HEK293 (cell line): ENCODE data around the gene DGCR8.

Experiments used
- HOXA7 ChIP-seq: sonication (generic); formaldehyde crosslinking; IDR thresholded peaks from 2 replicates; pipeline ENCODE4 v1.8.1; 2022; ENCODE audit warnings: missing genetic modification reagents, borderline replicate concordance
- PRDM2 ChIP-seq: fragments of 450-650 bp; formaldehyde crosslinking; IDR thresholded peaks from 2 replicates; pipeline ENCODE4 v1.5.1; 2016; ENCODE audit warnings: missing biosample characterization, missing genetic modification characterization, borderline replicate concordance
- RBAK ChIP-seq: fragments of 450-650 bp; formaldehyde crosslinking; IDR thresholded peaks from 2 replicates; pipeline ENCODE4 v1.5.1; 2016; ENCODE audit warnings: missing biosample characterization, missing genetic modification characterization
- SALL2 ChIP-seq: fragments of 450-650 bp; formaldehyde crosslinking; IDR thresholded peaks from 2 replicates; pipeline ENCODE4 v1.5.0; 2017; ENCODE audit warnings: missing biosample characterization, mild to moderate bottlenecking, missing genetic modification characterization, borderline replicate concordance
- SP7 ChIP-seq: fragments of 450-650 bp; formaldehyde crosslinking; IDR thresholded peaks from 2 replicates; pipeline ENCODE4 v1.5.1; 2016; ENCODE audit warnings: missing biosample characterization, missing genetic modification characterization
- YY2 ChIP-seq: fragments of 450-650 bp; formaldehyde crosslinking; IDR thresholded peaks from 2 replicates; pipeline ENCODE4 v1.5.1; 2016; ENCODE audit warnings: missing biosample characterization, missing genetic modification characterization
- ZBTB10 ChIP-seq: fragments of 450-650 bp; formaldehyde crosslinking; IDR thresholded peaks from 2 replicates; pipeline ENCODE4 v1.5.1; 2016; ENCODE audit warnings: missing biosample characterization, missing genetic modification characterization
- ZBTB44 ChIP-seq: fragments of 450-650 bp; IDR thresholded peaks from 2 replicates; pipeline ENCODE4 v1.5.1; 2018; ENCODE audit warnings: missing biosample characterization, mild to moderate bottlenecking, missing genetic modification characterization
- ZBTB6 ChIP-seq: fragments of 450-650 bp; formaldehyde crosslinking; IDR thresholded peaks from 2 replicates; pipeline ENCODE4 v1.5.1; 2017; ENCODE audit warnings: missing biosample characterization, missing genetic modification characterization
- ZFP37 ChIP-seq: fragments of 450-650 bp; formaldehyde crosslinking; IDR thresholded peaks from 2 replicates; pipeline ENCODE4 v1.5.1; 2016; ENCODE audit warnings: missing biosample characterization, missing genetic modification characterization
- ZNF174 ChIP-seq: fragments of 450-650 bp; formaldehyde crosslinking; IDR thresholded peaks from 2 replicates; pipeline ENCODE4 v1.5.0; 2017; ENCODE audit warnings: missing biosample characterization, mild to moderate bottlenecking, missing genetic modification characterization
- ZNF223 ChIP-seq: fragments of 450-650 bp; formaldehyde crosslinking; IDR thresholded peaks from 2 replicates; pipeline ENCODE4 v1.5.1; 2016; ENCODE audit warnings: missing biosample characterization, missing genetic modification characterization
- ZNF398 ChIP-seq: fragments of 450-650 bp; formaldehyde crosslinking; IDR thresholded peaks from 2 replicates; pipeline ENCODE4 v1.5.1; 2017; ENCODE audit warnings: missing biosample characterization, missing genetic modification characterization
- ZNF423 ChIP-seq: fragments of 450-650 bp; formaldehyde crosslinking; IDR thresholded peaks from 2 replicates; pipeline ENCODE4 v1.5.1; 2016; ENCODE audit warnings: missing biosample characterization, missing genetic modification characterization
- ZNF501 ChIP-seq: fragments of 450-650 bp; formaldehyde crosslinking; IDR thresholded peaks from 2 replicates; pipeline ENCODE4 v1.5.1; 2016; ENCODE audit warnings: missing biosample characterization, missing genetic modification characterization
- ZNF521 ChIP-seq: fragments of 450-650 bp; formaldehyde crosslinking; IDR thresholded peaks from 2 replicates; pipeline ENCODE4 v1.5.1; 2017; ENCODE audit warnings: missing biosample characterization, mild to moderate bottlenecking, missing genetic modification characterization
- ZNF664 ChIP-seq: fragments of 450-650 bp; formaldehyde crosslinking; IDR thresholded peaks from 2 replicates; pipeline ENCODE4 v1.5.1; 2016; ENCODE audit warnings: missing biosample characterization, missing genetic modification characterization
- ZNF670 ChIP-seq: fragments of 450-650 bp; formaldehyde crosslinking; IDR thresholded peaks from 2 replicates; pipeline ENCODE4 v1.5.1; 2016; ENCODE audit warnings: missing biosample characterization, missing genetic modification characterization, low read depth
- ZNF747 ChIP-seq: fragments of 450-650 bp; formaldehyde crosslinking; IDR thresholded peaks from 2 replicates; pipeline ENCODE4 v1.5.1; 2016; ENCODE audit warnings: missing biosample characterization, missing genetic modification characterization
- ZNF776 ChIP-seq: fragments of 450-650 bp; formaldehyde crosslinking; IDR thresholded peaks from 2 replicates; pipeline ENCODE4 v1.5.0; 2017; ENCODE audit warnings: missing biosample characterization, missing genetic modification characterization, borderline replicate concordance
- ZNF792 ChIP-seq: fragments of 450-650 bp; formaldehyde crosslinking; IDR thresholded peaks from 2 replicates; pipeline ENCODE4 v1.5.1; 2016; ENCODE audit warnings: missing biosample characterization, missing genetic modification characterization
- ZSCAN18 ChIP-seq: fragments of 450-650 bp; formaldehyde crosslinking; IDR thresholded peaks from 2 replicates; pipeline ENCODE4 v1.5.1; 2016; ENCODE audit warnings: missing biosample characterization, missing genetic modification characterization
- ZSCAN5A ChIP-seq: fragments of 450-650 bp; formaldehyde crosslinking; IDR thresholded peaks from 2 replicates; pipeline ENCODE4 v1.5.1; 2016; ENCODE audit warnings: missing biosample characterization, missing genetic modification characterization

DGCR8 gene

GRCh38 chr22:20116951-20117632, 37.1 kb downstream of the DGCR8 start, which contains the start of gene TRMT2A (continued):
- TF ChIP-seq PRDM2, result no peak
- no peak for TF ChIP-seq ZNF223 (tag by site-specific recombination)
- TF ChIP-seq ZNF174 (tag by site-specific recombination), result no peak
- TF ChIP-seq ZFP37, result no peak; the same call in 1 of the 2 replicates
- TF ChIP-seq RBAK (tag by site-specific recombination), result no peak
- no peak for TF ChIP-seq HOXA7 (CRISPR knock-in tag)
- TF ChIP-seq ZNF792 (tag by site-specific recombination), result no peak
- peak; percentile 81; the same call in 1 of the 2 replicates for TF ChIP-seq ZBTB6
- TF ChIP-seq ZNF664 (tag by site-specific recombination), result no peak
- no peak for TF ChIP-seq ZNF423 (tag by site-specific recombination)
- TF ChIP-seq ZNF521 (tag by site-specific recombination), result no peak
- TF ChIP-seq SALL2 (tag by site-specific recombination), result peak; percentile 29; the same call in 1 of the 2 replicates
- no peak for TF ChIP-seq ZBTB10 (tag by site-specific recombination)
- peak; percentile 48; the same call in 1 of the 2 replicates for TF ChIP-seq ZNF501 (tag by site-specific recombination)
- TF ChIP-seq ZSCAN5A, result peak; percentile 39
- TF ChIP-seq ZSCAN18 (tag by site-specific recombination), result peak; percentile 49; the same call in 1 of the 2 replicates
- no peak for TF ChIP-seq ZNF670 (tag by site-specific recombination)
- TF ChIP-seq ZNF747 (tag by site-specific recombination), result no peak
- TF ChIP-seq ZNF398, result peak; percentile 62; the same call in 1 of the 2 replicates
- peak; percentile 73 for TF ChIP-seq ZBTB44 (tag by site-specific recombination)
- TF ChIP-seq YY2 (tag by site-specific recombination), result peak; percentile 74
- no peak; the same call in 1 of the 2 replicates for TF ChIP-seq ZNF776
- TF ChIP-seq SP7 (tag by site-specific recombination), result peak; percentile 95
